OCI-LY3 (cell line): Measurements from ENCODE around the gene HS1BP3.

ENCODE experiments used
- H2AFZ ChIP-seq: fragments of 200-600, 300-600 bp; shearing (Covaris generic); 2 replicates; pipeline ENCODE4 v1.6.0; 2014; ENCODE audit warnings: antibody characterized with exemption, low read depth, low read length
- H3K27ac ChIP-seq: fragments of 200-600, 300-600 bp; sonication (generic); 2 replicates; pipeline ENCODE4 v1.5.1; 2014; ENCODE audit warnings: mild to moderate bottlenecking, low read length, moderate library complexity, mixed read lengths
- H3K27me3 ChIP-seq: fragments of 200-600, 300-600 bp; sonication (generic); 2 replicates; pipeline ENCODE4 v1.6.1; 2014; ENCODE audit warnings: low read depth, low read length, mixed read lengths
- H3K36me3 ChIP-seq: fragments of 200-600, 300-600 bp; sonication (generic); replicated peaks from 2 replicates; pipeline ENCODE3; 2014; ENCODE audit warnings: low read depth, low read length, mixed read lengths
- H3K4me1 ChIP-seq: fragments of 300-600, 200-600 bp; sonication (generic); 2 replicates; pipeline ENCODE4 v1.6.1; 2014; ENCODE audit warnings: low read length, mixed read lengths
- H3K4me2 ChIP-seq: fragments of 200-600, 300-600 bp; sonication (generic); 2 replicates; pipeline ENCODE4 v1.6.1; 2014; ENCODE audit warnings: low read length, mixed read lengths
- H3K4me3 ChIP-seq: fragments of 300-600, 200-600 bp; sonication (generic); 2 replicates; pipeline ENCODE4 v1.5.1; 2014; ENCODE audit warnings: antibody characterized with exemption, mild to moderate bottlenecking, low read length, moderate library complexity
- H3K79me2 ChIP-seq: fragments of 300-600, 200-600 bp; shearing (Covaris generic); 2 replicates; pipeline ENCODE4 v1.6.1; 2014; ENCODE audit warnings: mild to moderate bottlenecking, low read length, mixed read lengths
- H3K9ac ChIP-seq: fragments of 300-600, 200-600 bp; shearing (Covaris generic); 2 replicates; pipeline ENCODE4 v1.6.0; 2014; ENCODE audit warnings: mild to moderate bottlenecking, low read length, moderate library complexity
- H3K9me3 ChIP-seq: fragments of 200-600, 300-600 bp; shearing (Covaris generic); 2 replicates; pipeline ENCODE4 v1.6.1; 2014; ENCODE audit warnings: low read length, mixed read lengths; ENCODE audit not compliant: insufficient read depth
- H4K20me1 ChIP-seq: fragments of 200-600, 300-600 bp; sonication (generic); 2 replicates; pipeline ENCODE4 v1.6.1; 2016; ENCODE audit warnings: low read length, mixed read lengths; ENCODE audit not compliant: insufficient read depth
- EZH2phosphoT487 ChIP-seq: fragments of 200-600 bp; shearing (Covaris generic); IDR thresholded peaks from 2 replicates; pipeline ENCODE4 v1.6.1; 2018; ENCODE audit warnings: antibody characterized with exemption, mixed run types, low read depth
- TF ChIP-seq, protein P1 (sequence below): fragments of 200-600, 300-600 bp; sonication (generic); IDR thresholded peaks from 2 replicates; pipeline ENCODE4 v1.5.1; 2014; ENCODE audit warnings: antibody characterized with exemption, low read length, low read depth

Gene HS1BP3

DNA sequence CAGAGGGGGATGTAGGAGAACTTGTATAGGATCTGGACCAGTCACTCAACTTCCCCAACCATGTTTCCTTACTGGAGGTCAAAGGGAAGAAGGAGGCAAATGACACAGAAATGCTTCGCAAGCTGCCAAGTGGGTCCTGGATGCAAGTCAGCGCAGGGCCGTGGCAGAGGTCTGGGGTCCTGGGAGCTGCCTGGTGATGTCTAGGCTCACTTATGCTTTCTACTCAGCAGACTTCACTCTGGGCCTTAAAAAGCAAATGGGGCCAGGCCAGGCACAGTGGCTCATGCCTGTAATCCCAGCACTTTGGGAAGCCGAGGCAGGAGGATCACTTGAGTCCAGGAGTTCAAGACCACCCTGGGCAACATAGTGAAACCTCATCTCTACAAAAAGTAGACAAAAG, 19.9 kb downstream of the HS1BP3 start:
- Histone ChIP-seq H3K27ac (no peak overlapping the region), H3K79me2 (no peaks in the 10 kb centered on the region), H4K20me1 (no peaks in the 10 kb centered on the region), H3K4me3 (no peak overlapping the region), H3K4me2 (no peak overlapping the region), H3K9ac (no peak overlapping the region), H3K4me1 (no peaks in the 10 kb centered on the region), H2AFZ (no peak overlapping the region), H3K27me3 (no peaks in the 10 kb centered on the region), H3K36me3 (no peaks in the 10 kb centered on the region), H3K9me3 (no peaks in the 10 kb centered on the region)
- TF ChIP-seq, protein P1, sequence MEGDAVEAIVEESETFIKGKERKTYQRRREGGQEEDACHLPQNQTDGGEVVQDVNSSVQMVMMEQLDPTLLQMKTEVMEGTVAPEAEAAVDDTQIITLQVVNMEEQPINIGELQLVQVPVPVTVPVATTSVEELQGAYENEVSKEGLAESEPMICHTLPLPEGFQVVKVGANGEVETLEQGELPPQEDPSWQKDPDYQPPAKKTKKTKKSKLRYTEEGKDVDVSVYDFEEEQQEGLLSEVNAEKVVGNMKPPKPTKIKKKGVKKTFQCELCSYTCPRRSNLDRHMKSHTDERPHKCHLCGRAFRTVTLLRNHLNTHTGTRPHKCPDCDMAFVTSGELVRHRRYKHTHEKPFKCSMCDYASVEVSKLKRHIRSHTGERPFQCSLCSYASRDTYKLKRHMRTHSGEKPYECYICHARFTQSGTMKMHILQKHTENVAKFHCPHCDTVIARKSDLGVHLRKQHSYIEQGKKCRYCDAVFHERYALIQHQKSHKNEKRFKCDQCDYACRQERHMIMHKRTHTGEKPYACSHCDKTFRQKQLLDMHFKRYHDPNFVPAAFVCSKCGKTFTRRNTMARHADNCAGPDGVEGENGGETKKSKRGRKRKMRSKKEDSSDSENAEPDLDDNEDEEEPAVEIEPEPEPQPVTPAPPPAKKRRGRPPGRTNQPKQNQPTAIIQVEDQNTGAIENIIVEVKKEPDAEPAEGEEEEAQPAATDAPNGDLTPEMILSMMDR = no peak
- TF ChIP-seq EZH2phosphoT487 = no peak

DNA sequence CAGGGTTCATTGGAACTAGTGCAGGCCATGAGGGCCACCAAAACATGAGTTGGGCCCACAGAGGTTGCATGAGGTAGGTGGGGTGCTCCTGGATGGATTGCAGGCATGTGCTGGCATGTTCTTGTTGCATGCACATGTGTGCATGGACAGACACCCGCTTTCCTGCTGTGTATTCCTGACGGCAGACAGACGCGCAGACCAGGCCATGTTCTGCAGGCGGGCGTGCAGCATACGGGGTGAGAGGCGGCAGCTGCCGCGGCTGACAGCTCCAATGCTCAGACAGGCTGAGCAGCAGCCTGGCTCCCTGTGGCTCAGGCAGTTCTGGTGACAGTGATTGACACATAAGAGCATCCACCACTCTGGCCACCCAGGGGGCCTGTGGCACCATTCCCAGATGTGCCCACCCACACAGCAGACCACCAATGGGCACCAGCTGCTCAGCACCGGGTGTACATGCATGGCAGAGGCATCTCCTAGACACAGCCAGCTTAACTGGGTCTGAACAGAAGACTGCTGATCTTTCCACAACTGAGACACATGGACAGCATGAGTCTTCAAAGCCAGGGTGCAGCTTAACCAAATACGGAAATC, 21.2 kb downstream of the HS1BP3 start:
- Histone ChIP-seq H3K27me3 (no peaks in the 10 kb centered on the region), H3K9ac (no peak overlapping the region), H3K9me3 (no peaks in the 10 kb centered on the region), H3K4me3 (no peak overlapping the region), H3K4me2 (no peak overlapping the region), H4K20me1 (no peaks in the 10 kb centered on the region), H3K4me1 (no peaks in the 10 kb centered on the region), H3K27ac (no peak overlapping the region), H2AFZ (no peak overlapping the region), H3K36me3 (no peaks in the 10 kb centered on the region), H3K79me2 (no peaks in the 10 kb centered on the region)
- no peak for TF ChIP-seq EZH2phosphoT487
- TF ChIP-seq, protein P1 = no peak

DNA sequence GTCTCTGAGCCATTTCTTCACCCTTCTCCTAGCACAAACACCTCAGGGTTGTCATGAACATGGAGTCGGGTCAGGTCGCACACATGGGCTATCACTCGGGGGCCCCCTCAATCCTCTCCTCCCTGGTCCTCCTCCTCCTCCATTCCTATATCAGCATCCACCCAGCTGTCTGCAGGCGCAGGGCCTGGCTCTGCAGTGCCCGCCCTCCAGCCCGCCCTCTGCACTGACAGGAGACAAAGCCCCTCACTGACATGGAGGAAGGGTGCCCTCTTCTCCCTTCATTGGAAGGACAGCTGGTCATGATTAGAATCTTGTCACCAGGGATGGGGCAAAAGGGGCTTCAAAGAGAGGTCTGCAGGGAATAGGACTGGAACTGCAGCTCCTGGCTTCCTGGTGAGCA, 21.7 kb downstream of the HS1BP3 start:
- Histone ChIP-seq H3K4me2 (no peak overlapping the region), H3K36me3 (no peaks in the 10 kb centered on the region), H3K4me1 (no peaks in the 10 kb centered on the region), H3K27me3 (no peaks in the 10 kb centered on the region), H3K9me3 (no peaks in the 10 kb centered on the region), H2AFZ (no peak overlapping the region), H3K4me3 (no peak overlapping the region), H3K27ac (no peak overlapping the region), H4K20me1 (no peaks in the 10 kb centered on the region), H3K79me2 (no peaks in the 10 kb centered on the region), H3K9ac (no peak overlapping the region)
- TF ChIP-seq, protein P1 = no peak
- TF ChIP-seq EZH2phosphoT487 = no peak

DNA sequence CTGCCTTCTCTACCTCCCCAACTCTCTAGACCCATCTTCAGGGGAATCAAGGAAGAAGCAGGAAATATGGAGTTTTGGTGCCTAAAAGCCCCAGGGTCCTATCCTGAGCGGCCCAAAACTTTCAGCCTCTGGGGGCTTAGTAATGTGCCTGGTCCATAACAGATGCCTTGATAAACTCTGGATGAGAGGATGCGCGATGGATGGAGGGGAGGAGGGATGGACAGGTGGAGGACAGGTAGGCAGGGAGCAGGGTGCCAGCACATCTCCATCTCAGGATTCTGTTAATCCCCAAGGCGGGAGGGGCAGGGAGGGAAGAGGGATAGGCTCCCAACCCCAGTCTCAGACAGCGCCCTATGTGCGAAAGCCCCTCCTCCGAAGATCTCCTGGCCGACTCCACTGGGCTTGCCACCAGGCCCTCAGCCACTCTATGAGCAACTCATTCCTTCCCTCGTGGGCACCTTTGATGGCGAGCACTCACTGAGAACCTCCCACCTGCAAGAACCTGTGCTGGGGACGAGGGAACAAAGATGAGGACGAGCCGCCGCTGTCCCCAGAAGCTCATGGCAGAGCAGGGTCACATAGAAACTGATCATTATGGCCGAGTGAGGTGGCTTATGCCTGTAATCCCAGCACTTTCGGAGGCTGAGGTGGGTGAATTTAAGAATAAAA, 23.1 kb downstream of the HS1BP3 start:
- Histone ChIP-seq H3K79me2 (no peaks in the 10 kb centered on the region), H3K9me3 (no peaks in the 10 kb centered on the region), H3K4me2 (no peak overlapping the region), H2AFZ (no peak overlapping the region), H3K4me1 (no peaks in the 10 kb centered on the region), H3K27ac (no peak overlapping the region), H3K27me3 (no peaks in the 10 kb centered on the region), H3K4me3 (no peak overlapping the region), H4K20me1 (no peaks in the 10 kb centered on the region), H3K9ac (no peak overlapping the region), H3K36me3 (no peaks in the 10 kb centered on the region)
- TF ChIP-seq, protein P1 = no peak
- TF ChIP-seq EZH2phosphoT487 = no peak
